ENCODE results near the gene ZNF546.
"Not testable (repeated sequence)": the region's sequence is repeated elsewhere in the genome, so short reads cannot be mapped to it uniquely, and the experiment has no call there.

ZNF546 gene

DNA sequence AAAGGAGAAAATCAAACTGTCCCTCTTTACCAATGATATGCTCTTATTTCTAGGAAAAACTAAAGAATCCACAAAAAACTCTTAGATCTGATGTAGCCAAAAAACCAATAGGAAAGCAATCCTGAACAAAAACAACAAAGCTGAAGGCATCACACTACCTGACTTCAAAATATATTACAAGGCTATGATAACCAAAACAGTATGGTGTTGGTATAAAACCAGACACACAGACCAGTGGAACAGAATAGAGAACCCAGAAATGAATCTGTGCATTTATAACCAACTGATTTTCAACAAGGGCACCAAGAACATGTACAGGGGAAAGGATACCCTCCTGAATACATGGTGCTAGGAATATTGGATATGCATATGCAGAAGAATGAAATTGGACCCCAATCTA lies 9.7 kb upstream of the ZNF546 start:
- no peak for DNase-seq

DNA sequence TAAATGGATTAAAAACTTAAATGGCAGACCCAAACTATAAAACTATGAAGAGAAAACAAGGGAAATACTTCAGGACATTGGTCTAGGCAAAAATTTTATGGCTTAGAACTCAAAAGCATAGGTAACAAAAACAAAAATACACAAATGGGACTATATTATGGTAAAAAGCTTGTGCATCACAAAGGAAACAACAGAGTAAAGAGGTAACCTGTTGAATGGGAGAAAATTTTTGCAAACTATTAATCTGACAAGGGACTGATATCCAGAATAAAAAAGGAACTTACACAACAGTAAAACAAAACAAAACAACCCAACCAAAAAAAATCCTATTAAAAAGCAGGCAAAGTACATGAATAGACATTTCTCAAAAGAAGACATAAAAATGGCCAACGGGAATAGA lies 9.3 kb upstream of the ZNF546 start:
- no peak for DNase-seq

DNA sequence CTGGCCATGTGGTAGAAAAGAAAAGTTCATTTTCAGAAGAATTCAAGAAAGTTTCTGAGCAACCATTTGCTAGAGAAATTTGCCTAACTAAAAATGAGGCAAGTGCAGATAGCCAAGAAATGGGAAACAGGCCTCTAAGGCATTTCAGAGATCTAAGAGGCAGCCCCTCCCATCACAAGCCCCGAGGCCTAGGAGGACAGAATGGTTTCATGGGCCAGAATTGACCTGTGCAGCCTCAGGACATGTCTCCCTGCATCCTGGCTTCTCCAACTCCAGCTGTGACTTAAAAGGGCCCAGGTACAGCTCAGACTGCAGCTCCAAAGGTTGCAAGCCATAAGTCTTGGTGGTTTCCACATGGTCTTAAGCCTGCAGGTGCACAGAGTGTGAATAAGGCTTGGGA lies 3.3 kb upstream of the ZNF546 start:
- no peak for DNase-seq

DNA sequence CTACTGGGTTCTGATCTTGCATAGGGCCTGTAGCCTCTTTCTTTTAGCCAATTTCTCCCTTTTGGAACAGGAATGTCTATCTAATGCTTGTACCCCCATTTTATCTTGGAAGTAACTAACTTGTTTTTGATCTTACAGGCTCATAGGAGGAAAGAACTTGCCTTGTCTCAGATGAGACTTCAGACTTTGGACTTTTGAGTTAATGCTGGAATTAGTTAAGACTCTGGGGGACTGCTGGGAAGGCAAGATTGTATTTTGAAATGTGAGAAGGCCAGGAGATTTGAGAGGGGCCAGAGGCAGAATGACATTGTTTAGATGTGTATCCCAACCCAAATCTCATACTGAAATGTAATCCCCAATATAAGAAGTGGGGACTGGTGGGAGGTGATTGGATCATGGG lies 2.5 kb upstream of the ZNF546 start:
- no peak for DNase-seq

DNA sequence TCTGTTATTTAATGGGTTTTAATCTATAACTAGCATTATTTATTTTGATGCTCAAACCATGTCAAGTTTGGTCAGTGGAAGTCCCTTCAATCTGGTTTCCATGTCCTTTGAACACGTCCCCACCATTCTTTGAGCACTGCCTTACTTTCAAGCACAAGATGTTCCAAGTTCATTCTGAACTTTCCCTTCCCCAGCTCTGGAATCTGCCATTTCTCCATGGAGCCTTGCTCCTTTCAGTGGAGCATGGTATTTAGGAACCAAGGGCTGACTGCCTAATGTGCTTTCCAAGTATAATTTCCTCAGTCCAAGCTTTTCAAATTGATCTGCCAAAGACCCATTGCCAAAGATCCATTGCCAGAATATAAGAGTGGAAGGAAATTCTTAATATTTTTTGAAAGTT lies 1.1 kb upstream of the ZNF546 start:
- no peak for DNase-seq

DNA sequence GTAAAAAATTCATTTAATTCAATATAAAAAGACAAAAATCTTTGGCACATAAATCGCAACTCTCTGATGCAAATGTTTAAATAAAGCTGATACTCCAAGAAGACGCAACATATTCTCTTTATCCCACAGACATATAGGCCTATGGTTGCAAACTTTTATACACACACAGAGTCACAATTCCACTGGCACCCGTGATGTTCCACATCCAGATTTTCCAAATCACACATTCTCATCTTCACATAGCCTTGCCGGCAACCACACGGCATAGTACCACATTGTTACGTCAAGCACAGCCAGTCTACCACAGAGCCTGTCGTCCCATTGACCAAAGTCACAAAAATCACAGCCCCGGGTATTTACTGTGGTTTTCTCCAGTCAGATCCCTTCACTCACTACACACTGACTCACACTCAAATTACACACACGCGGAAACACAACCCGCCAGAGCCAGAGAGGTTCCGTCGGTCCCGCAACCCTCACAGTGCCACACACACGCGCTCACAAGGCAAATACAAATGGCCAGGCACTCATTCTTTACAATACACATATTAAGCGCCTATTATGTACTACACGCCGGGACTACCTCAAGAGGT lies 546 bp upstream of the ZNF546 start:
- DNase-seq, result no peak

DNA sequence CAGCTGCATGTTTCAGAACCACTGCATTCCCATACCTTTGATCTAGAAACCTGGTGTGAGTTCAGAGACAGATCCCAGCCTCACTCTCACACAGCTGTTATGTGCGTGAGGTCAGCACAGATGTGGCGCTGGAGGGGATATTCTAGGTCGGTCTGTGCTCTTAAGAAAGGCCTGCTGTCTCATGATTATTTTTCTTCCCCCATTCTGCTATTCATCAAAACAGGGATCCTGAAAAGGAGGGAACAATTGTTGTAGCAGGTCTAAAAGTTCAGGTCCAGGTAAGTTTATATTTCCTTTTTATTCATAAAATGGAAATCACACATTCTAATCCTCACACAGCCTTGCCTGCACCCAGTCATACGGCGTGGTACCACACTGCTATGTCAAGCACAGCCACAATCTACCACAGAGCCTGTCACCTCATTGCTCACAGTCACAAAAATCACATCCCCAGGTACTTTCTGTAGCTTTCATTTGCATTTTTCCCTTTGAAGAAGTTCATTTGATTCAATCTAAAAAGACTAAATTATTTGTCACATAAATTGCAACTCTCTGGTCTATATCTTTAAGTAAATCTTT lies 867 bp downstream of the ZNF546 start:
- no peak for DNase-seq

DNA sequence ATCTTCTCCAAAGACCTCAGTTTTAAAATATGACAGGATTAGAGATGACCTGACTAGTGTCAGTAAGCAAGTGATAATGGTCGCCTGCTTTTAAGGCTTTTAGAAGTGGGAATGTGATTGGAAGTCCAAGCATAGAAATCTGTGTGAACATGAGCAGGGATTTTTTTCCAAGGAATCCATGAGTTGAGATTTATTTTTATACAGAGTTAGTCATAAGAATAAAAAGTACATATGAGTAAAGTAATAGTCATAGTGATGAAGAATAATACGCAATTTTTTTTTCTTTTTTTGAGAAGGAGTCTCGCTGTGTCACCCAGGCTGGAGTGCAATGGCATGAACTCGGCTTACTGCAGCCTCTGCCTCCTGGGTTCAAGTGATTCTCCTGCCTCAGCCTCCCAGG lies 1.6 kb downstream of the ZNF546 start:
- DNase-seq, result no peak

DNA sequence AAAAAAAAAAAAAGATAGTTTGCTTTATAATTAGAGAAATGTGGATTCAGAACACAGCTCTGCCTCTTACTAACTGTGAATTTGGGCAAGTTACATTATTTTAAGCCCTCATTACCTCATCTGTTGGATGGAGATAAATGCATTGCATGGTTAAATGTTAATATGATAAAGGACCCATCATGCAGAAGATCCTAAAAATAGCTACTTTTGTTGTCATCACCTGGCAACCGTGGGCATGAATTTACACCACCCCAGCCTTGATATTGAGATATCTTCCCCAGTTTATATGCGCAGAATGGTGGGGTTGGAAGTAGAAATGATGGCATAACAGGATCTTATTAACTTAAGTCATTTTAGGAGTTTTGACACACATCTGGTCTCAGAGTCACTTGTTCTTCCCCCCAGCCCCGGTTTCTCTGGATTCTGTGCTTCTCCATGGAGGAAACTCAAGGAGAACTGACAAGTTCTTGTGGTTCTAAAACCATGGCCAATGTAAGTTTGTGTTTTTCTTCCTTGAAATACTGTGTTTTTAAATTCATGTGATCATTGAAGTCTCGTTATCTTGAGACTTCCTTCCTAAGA lies 8.9 kb downstream of the ZNF546 start:
- DNase-seq, result no peak

DNA sequence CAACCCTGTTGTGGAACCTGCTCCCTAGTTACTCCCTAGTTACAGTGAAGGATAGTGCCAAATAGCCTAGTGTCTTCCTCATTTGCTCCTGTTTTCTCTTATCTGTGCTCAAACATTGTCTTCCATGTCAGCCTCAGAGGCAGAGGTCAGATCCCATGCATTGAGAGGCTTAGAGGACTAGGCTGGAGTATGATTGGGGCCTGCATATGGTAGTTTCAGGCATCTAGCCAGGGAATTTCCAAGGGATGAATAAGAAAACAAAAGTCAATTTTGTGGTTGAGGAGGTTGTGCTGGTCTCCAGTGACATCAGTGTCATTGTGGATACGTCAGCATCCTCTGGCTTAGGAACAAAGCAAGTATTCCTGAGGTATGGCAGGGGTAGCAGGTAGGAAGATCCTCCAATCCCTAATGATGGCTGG lies 9.4 kb downstream of the ZNF546 start:
- DNase-seq, result no peak

DNA sequence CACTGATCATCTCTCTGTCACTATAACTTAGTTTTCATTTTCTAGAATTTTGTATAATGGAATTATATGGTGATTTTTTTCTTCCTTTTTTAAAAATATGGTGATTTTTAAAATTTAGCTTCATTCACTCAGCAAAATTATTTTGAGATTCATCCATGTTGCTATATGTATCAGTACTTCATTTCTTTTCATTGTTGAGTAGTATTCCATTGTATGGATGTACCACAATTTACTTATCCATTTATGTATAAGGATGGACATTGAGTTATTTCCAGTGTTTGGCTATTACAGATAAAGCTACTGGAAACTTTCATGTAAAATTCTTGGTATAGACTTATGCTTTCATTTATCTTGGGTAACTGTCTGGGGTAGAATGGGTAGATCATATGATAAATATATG lies 12.8 kb downstream of the ZNF546 start:
- no peak for DNase-seq

DNA sequence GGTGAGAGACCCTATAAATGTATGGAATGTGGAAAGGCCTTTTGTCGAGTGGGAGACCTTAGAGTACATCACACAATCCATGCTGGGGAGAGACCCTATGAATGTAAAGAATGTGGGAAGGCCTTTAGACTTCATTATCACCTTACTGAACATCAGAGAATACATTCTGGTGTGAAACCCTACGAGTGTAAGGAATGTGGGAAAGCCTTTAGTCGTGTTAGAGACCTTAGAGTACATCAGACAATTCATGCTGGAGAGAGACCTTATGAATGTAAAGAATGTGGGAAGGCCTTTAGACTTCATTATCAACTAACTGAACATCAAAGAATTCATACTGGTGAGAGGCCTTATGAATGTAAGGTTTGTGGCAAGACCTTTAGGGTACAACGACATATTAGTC lies 17.1 kb downstream of the ZNF546 start:
- DNase-seq, result no peak

DNA sequence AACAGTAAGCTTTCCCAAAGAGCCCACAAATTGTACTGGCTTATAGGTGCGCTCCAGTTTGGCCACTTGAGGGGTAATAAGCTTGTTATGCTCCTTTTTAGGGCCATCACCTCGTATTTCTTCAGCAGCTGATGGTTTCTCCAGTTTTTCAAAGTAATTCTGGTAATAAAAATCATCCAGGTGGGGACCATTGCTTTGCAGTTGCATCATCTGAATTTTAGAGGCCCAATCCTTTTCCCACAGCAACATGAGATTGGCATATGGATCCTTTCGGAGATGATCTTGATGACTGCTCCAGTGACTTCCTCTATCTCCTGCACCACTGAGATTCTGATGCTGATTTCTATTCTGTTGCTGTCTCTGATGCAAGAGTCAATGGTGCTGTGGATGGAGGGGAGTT lies 27.1 kb downstream of the ZNF546 start:
- DNase-seq, result no peak

DNA sequence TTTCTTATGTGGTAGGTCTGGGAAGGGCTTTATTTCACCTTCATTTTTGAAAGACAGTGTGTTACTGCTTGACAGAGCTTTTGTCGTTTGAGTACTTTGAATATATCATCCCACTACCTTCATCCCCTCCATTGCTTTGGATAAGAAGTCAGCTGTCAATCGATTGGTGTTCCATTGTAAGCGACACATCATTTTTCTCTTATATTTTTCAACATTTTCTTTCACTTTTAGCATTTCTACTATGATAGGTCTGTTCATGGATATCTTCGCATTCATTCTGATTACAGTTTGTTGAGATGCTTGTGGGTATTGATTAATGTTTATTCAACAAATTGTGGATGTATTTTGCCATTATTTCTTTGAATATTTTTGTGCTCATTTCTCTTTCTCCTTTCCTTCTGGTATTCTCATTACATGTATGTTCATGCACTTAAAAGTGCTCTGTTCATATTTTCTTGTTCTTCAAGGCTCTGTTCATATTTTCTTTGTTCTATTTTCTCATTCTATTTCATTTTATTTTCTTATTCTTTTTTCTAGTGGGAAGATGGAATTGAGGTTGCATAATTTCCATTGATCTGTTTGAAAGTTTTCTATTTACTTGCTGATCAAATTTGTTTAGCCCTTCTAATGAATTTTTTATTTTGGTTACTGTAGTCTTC lies 29.2 kb downstream of the ZNF546 start:
- DNase-seq, result no peak

DNA sequence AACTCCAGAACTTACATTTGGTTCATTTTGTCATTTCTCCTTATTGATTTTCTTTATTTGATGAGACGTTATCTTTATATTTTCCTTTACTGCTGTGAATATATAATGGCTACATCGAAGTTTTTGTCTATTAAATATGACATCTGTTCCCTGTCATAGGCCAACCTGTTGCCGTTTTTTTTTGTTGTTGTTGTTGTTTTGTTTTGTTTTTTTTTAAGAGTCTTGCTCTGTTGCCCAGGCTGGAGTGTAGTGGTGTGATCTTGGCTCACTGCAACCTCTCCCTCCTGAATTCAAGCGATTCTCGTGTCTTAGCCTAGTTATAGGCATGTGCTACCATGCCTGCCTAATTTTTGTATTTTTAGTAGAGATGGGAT lies 29.7 kb downstream of the ZNF546 start:
- DNase-seq, result no peak

DNA sequence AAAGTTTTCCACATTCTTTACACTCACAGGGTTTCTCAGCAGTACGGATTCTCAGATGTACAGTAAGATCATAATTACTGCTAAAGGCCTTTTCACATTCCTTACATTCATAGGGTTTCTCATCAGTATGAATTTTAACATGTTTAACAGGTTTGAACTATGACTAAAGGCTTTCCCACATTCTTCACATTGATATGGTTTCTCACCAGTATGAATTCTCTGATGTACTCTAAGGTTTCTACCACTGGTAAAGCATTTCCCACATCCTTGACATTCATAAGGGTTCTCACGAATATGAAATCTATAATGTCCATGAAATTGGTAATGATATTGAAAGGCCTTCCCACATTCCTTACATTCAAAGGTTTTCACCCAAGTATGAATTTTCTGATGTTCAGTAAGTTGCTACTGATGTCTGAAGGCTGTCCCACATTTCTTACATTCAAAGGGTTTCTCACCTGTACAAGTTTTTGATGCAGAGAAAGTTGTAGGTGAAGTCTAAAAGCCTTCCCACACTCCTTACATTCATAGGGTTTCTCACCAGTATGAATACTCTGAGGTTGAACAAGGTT lies 37.2 kb downstream of the ZNF546 start:
- no peak for DNase-seq

DNA sequence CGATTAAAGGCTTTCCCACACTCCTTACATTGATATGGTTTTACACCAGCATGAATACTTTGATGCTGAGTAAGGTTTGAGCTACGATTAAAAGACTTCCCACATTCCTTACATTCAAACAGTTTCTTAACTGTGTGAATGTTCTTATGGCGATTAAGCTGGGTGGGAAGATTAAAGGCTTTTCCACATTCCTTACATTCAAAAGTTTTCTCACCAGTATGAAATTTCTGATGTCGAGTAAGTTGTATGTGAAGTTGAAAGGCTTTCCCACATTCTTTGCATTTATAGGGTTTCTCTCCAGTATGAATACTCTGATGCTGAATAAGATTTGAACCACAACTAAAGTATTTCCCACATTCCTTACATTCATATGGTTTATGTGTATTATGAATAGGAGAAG lies 39.1 kb downstream of the ZNF546 start:
- DNase-seq, result no peak

DNA sequence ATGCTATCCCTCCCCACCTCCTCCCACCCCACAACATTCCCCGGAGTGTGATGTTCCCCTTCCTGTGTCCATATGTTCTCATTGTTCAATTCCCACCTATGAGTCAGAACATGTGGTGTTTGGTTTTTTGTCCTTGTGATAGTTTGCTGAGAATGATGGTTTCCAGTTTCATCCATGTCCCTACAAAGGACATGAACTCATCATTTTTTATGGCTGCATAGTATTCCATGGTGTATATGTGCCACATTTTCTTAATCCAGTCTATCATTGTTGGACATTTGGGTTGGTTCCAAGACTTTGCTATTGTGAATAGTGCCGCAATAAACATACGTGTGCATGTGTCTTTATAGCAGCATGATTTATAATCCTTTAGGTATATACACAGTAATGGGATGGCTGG lies 41.2 kb downstream of the ZNF546 start:
- DNase-seq, result not testable (repeated sequence)

DNA sequence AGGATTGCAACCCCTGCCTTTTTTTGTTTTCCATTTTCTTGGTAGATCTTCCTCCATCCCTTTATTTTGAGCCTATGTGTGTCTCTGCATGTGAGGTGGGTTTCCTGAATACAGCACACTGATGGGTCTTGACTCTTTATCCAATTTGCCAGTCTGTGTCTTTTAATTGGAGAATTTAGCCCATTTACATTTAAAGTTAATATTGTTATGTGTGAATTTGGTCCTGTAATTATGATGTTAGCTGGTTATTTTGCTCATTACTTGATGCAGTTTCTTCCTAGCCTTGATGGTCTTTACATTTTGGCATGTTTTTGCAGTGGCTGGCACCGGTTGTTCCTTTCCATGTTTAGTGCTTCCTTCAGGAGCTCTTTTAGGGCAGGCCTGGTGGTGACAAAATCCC lies 44.9 kb downstream of the ZNF546 start:
- DNase-seq, result not testable (repeated sequence)

DNA sequence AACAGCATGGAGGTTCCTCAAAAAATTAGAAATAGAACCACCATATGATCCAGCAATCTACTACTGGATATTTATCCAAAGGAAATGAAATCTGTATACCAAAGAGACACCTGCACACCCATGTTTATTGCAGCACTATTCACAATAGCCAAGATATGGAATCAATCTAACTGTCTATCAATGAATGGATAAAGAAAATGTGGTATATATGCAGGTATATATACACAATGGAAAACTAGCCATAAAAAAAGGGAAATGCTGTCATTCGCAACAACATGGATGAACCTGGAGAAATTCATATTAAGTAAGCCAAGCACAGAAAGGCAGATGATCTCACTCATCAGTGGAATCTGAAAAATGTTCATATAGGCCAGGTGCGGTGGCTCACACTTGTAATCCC lies 56.6 kb downstream of the ZNF546 start:
- no peak for DNase-seq

DNA sequence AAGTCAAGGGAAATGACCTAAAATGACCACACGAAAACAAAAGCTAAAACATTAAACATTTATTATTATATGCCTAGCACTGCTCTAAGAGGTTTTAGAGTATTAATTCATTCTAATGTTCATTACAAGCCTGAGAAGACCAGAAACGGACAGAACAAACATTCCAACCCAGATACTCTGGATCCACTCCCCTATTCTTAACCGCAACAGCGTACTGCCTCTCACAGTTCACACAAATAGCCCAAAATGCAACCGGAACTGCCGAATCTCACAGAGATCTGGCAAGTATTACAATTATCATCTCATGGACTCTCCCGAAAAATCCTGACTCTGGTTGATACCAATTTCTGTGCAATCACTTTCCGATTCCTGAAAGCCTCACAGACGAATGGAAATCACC lies 57.8 kb downstream of the ZNF546 start:
- no peak for DNase-seq

DNA sequence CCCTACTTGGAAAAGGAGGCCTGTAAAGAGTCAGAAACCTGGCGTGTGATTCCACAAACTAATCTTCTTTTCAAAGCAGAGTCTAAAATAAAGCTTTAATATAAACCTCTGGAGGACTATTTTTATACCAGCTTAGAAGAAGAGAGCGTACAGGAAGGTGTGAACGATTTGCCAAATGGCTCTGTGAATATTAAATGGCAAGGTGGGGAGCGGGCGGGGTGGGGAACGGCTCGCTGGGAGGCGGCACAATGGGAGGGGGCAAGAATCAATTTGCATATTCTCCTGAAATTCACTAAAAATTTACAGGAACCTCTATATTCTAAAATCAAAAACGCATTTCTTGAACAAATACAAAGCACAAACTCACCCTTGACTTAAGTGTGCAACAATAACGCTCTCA lies 58.2 kb downstream of the ZNF546 start:
- DNase-seq, result no peak

DNA sequence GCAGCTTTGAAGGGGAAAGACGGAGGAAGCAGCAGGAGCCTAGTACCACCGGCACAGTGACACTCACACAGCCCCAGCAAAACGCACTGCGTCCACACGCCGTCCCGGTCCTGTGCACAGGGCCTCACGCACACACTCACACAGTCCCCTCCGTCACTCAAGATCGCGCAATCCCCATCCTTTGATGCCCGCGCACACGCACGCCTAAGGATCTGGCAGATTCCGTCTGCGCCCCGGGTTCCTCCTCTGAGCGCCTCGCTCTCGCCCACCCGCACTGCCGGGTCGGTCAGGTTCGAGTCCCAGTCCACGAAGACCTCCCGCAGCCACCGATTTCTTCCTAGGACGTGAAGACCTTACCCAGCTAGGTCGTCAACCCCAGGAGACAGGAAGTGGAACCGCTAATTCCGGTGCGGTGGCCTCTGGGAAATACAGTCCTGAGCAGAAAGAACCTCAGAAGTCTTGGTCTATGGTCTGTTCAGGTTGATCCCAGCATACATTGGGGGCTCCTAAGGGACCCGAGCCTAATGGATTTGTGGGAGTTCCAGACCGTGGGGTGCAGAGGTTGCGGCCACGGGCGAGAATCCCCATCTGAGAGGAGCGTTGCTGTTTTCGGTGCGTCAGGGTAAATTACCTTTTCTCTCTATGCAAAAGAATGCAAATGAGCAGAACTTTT lies 59.1 kb downstream of the ZNF546 start, which contains the start of gene ZNF780B:
ZNF780B (minus strand) TSS at position 400 of the 673 bp plus-strand sequence. CDS start 5,899 bp downstream, outside the sequence.
- peak; percentile 39 for DNase-seq

Measured in NCI-H1436 (cell line).